ENCODE measurements around the gene POU2AF1.

GRCh38 chr11:111370902-111371578, 8.0 kb downstream of the POU2AF1 start:
- TF ChIP-seq, protein P1, sequence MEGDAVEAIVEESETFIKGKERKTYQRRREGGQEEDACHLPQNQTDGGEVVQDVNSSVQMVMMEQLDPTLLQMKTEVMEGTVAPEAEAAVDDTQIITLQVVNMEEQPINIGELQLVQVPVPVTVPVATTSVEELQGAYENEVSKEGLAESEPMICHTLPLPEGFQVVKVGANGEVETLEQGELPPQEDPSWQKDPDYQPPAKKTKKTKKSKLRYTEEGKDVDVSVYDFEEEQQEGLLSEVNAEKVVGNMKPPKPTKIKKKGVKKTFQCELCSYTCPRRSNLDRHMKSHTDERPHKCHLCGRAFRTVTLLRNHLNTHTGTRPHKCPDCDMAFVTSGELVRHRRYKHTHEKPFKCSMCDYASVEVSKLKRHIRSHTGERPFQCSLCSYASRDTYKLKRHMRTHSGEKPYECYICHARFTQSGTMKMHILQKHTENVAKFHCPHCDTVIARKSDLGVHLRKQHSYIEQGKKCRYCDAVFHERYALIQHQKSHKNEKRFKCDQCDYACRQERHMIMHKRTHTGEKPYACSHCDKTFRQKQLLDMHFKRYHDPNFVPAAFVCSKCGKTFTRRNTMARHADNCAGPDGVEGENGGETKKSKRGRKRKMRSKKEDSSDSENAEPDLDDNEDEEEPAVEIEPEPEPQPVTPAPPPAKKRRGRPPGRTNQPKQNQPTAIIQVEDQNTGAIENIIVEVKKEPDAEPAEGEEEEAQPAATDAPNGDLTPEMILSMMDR (IDR thresholded peaks at IDR 0.05) = no peak
- no peak for TF ChIP-seq POLR2A (IDR thresholded peaks at IDR 0.05)
- no peak for TF ChIP-seq POLR2AphosphoS5 (IDR thresholded peaks at IDR 0.05; ENCODE audit: insufficient read depth in 1 of 2, low read depth in 1 of 2)

Measured in vagina (tissue), 2 donors.